ENCODE measurements around the gene FAM118A.

- TF ChIP-seq, protein P1, sequence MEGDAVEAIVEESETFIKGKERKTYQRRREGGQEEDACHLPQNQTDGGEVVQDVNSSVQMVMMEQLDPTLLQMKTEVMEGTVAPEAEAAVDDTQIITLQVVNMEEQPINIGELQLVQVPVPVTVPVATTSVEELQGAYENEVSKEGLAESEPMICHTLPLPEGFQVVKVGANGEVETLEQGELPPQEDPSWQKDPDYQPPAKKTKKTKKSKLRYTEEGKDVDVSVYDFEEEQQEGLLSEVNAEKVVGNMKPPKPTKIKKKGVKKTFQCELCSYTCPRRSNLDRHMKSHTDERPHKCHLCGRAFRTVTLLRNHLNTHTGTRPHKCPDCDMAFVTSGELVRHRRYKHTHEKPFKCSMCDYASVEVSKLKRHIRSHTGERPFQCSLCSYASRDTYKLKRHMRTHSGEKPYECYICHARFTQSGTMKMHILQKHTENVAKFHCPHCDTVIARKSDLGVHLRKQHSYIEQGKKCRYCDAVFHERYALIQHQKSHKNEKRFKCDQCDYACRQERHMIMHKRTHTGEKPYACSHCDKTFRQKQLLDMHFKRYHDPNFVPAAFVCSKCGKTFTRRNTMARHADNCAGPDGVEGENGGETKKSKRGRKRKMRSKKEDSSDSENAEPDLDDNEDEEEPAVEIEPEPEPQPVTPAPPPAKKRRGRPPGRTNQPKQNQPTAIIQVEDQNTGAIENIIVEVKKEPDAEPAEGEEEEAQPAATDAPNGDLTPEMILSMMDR (conservative IDR thresholded peaks at IDR 0.05; ENCODE audit: low read depth, low read length): no peak
- TF ChIP-seq EZH2phosphoT487 (IDR thresholded peaks at IDR 0.05; ENCODE audit: borderline replicate concordance, low read length) (no peak), EZH2 (IDR thresholded peaks at IDR 0.05; ENCODE audit: low read length, unreplicated experiment) (no peak)
Observed at GRCh38 chr22:45344334-45344733, 34.6 kb downstream of the FAM118A start.
